Kidney epithelial cell (primary cell): ENCODE results near the gene GHRHR. TPM values are rescaled to one million over a fixed set of nuclear protein-coding genes. Genes with fewer than 3 reads are reported as not detected.

ENCODE experiments used
- DNase-seq: peaks from one replicate; pipeline ENCODE4 v3.0.0-alpha.2; 2010; ENCODE audit warnings: low read depth
- H3K27me3 ChIP-seq: 2 replicates; pipeline ENCODE4 v1.6.0; 2011; ENCODE audit warnings: low read length; ENCODE audit not compliant: control insufficient read depth, insufficient read depth
- H3K36me3 ChIP-seq: 2 replicates; pipeline ENCODE4 v1.5.1; 2011; ENCODE audit warnings: low read length; ENCODE audit not compliant: control insufficient read depth, insufficient read depth
- H3K4me3 ChIP-seq: 2 replicates; pipeline ENCODE4 v1.5.1; 2011; ENCODE audit warnings: low read depth, mild to moderate bottlenecking, control low read depth, low read length
- total RNA-seq: library from RNA; depleted of rRNA; stranded (reverse); fragments of >200 nt; gene quantifications from 2 replicates; pipeline ENCODE4 v1.2.3, GENCODE V29; 2015
- TF ChIP-seq, protein P1 (sequence below): IDR thresholded peaks from 2 replicates; pipeline ENCODE4 v1.5.1; 2011; ENCODE audit warnings: mild to moderate bottlenecking, moderate library complexity, low read length, control low read depth, inconsistent platforms; ENCODE audit not compliant: insufficient read depth, poor library complexity, severe bottlenecking

The GHRHR gene
- total RNA-seq, 1 donor from 2014 or later: not detected

DNA sequence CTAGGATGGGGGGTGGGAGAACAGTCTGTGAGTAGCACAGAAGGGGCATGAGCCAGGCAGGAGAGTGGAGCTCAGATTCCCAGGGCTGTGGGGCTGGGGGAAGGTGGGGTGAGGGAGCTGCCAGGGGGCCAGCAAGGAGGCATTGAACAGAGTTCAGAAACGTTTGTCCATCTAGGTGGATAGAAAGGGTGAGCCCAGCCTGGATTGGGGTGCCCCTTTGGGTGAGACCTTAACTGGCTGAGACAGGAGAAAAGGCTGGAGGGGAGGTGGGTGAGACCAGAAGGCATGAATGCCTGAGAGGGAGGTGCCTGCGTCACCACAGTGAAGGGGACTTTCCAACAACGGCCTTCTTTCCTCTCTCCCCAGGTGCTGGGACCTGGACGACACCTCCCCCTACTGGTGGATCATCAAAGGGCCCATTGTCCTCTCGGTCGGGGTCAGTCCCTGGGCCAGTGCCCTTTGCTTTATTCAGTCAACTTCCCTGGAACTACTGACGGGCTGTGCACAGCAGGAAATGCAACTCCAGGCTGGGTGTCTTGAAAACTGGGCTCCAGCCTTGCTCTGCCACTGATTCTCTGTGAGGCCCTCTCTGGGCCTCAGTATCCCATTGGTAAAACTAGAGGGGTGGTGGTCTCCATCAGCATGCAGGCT is 11.0 kb downstream of the GHRHR start:
- TF ChIP-seq, protein P1, sequence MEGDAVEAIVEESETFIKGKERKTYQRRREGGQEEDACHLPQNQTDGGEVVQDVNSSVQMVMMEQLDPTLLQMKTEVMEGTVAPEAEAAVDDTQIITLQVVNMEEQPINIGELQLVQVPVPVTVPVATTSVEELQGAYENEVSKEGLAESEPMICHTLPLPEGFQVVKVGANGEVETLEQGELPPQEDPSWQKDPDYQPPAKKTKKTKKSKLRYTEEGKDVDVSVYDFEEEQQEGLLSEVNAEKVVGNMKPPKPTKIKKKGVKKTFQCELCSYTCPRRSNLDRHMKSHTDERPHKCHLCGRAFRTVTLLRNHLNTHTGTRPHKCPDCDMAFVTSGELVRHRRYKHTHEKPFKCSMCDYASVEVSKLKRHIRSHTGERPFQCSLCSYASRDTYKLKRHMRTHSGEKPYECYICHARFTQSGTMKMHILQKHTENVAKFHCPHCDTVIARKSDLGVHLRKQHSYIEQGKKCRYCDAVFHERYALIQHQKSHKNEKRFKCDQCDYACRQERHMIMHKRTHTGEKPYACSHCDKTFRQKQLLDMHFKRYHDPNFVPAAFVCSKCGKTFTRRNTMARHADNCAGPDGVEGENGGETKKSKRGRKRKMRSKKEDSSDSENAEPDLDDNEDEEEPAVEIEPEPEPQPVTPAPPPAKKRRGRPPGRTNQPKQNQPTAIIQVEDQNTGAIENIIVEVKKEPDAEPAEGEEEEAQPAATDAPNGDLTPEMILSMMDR: peak; percentile 72
- H3K4me3 ChIP-seq: no peak overlapping the region
- H3K27me3 ChIP-seq: peaks cover 15% of the 10 kb centered on the region
- DNase-seq: peak; percentile 16
- no peaks in the 10 kb centered on the region for H3K36me3 ChIP-seq

DNA sequence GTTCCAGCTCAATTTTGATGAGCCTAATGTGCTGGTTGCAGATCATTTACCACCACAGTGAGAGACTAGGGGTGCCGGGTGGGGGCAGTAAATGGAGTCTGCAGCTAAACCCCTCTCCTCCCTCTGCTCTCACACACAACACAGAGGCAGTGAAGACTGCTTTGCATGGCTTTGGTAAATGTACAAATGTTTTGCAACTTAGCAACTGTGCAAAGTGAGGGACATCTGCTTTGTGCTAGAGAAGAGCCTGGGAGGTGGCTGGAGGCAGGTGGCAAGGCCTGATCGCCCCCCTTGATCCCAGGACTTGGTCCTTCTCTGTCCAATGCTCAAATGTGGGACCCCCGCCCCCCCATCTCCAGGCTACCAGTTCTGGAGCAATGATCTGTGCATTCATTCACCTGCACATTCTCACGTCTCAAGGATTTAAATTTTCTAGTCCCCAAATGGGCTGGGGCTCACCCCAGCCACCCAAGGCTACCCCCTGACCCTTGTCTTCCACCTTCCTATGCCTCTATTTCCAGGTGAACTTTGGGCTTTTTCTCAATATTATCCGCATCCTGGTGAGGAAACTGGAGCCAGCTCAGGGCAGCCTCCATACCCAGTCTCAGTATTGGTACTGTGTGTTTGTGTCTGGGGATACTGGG is 11.6 kb downstream of the GHRHR start:
- H3K4me3 ChIP-seq: no peak overlapping the region
- TF ChIP-seq, protein P1: no peak
- peaks cover 18% of the 10 kb centered on the region for H3K27me3 ChIP-seq
- DNase-seq: no peak
- H3K36me3 ChIP-seq: no peaks in the 10 kb centered on the region

DNA sequence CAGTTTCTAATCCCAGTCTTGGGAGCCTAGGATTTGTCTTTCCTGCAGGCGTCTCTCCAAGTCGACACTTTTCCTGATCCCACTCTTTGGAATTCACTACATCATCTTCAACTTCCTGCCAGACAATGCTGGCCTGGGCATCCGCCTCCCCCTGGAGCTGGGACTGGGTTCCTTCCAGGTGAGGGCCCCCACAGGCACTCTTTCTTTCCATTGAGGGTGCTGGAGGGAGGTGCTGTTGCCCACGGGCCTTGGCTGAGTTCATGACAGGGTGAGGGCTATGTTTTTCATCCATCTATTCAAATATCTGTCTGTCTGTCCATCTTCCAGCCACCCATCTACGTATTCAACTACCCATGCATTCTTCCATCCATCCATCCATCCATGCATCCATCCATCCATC is 12.6 kb downstream of the GHRHR start:
- Histone ChIP-seq H3K36me3 (no peaks in the 10 kb centered on the region), H3K4me3 (no peak overlapping the region), H3K27me3 (peaks cover 16% of the 10 kb centered on the region)
- TF ChIP-seq, protein P1: no peak
- no peak for DNase-seq

DNA sequence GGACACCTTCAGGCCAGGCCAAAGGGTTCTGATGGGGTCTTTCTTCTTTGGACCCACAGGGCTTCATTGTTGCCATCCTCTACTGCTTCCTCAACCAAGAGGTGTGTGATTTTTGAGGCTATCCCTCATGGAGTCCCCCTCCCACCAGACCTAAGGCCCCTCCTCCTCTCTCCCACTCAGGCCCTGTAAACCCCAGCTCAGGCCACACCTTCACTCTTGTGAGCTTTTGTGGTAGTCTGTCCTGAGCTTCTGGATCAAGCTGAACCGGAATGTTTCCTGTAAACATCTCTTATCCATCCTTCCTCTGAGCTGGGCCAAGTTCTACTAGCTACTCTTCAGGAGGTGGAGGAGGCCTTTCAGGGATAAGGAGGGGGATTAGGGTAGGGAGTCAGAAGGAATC is 13.5 kb downstream of the GHRHR start:
- Histone ChIP-seq H3K36me3 (no peaks in the 10 kb centered on the region), H3K4me3 (no peak overlapping the region), H3K27me3 (peaks cover 10% of the 10 kb centered on the region)
- TF ChIP-seq, protein P1: no peak
- no peak for DNase-seq

DNA sequence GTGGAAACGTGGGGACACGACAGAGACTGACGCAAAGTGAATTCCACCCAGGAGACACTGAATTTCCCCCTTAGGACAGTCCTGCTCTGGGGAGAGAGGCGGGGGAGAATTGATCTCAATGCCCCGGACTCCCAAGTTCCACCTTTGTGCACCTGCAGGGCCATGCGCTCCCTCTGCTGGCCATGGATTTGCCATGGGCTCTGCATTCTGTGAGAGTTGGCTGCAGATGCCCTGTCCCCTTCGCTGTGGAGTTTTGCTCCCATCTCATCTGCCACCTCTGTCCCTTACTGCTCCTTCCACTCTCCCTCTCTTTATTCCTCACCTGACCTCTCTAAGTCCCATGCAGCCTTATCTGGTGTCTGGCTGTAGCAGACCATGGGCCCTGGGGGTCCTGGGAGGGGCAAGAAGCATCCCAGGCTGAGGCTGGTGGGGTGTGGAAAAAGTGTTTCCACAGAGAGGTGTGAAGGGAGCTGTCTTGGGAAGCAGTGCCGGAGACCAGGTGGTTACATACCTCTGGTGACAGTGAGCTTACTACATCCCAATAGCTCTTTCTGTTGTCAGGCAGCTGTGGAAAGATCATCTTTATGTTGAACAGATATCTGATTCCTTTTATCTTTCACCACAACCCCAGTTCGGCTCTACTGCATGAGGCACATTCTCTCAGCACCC is 14.3 kb downstream of the GHRHR start:
- peaks cover 10% of the 10 kb centered on the region for H3K27me3 ChIP-seq
- DNase-seq: no peak
- TF ChIP-seq, protein P1: peak; percentile 74
- no peak overlapping the region for H3K4me3 ChIP-seq
- H3K36me3 ChIP-seq: no peaks in the 10 kb centered on the region
